ENCODE results near the gene TMIGD1. TPM values are rescaled to one million over a fixed set of nuclear protein-coding genes. Genes with fewer than 3 reads are reported as not detected.

TMIGD1 gene
- total RNA-seq, 1 donor, result not detected

DNA sequence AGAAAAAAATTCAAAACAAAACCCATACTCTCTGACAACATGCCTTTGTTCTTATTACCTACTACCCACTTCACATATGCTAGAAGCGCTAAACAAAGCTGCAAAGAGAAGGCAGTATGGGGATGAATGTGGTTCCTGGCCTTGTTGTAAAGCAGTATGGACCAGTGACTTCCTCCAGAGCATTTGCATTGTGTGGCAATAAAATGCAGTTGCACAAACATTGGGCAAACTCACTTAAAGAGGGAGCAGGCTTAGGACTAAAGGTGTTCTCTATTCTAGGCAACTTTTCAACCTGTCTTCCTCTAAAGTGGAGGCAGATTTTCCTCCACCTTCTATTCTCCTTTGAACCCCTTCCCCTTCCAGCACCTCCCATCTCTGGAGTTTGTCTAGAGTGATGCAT lies 17.1 kb downstream of the TMIGD1 start:
- DNase-seq (ENCODE audit: low read depth), result no peak
- H3K4me3 ChIP-seq (ENCODE audit: low read depth, low read length), result no peak overlapping the region
- TF ChIP-seq, protein P1, sequence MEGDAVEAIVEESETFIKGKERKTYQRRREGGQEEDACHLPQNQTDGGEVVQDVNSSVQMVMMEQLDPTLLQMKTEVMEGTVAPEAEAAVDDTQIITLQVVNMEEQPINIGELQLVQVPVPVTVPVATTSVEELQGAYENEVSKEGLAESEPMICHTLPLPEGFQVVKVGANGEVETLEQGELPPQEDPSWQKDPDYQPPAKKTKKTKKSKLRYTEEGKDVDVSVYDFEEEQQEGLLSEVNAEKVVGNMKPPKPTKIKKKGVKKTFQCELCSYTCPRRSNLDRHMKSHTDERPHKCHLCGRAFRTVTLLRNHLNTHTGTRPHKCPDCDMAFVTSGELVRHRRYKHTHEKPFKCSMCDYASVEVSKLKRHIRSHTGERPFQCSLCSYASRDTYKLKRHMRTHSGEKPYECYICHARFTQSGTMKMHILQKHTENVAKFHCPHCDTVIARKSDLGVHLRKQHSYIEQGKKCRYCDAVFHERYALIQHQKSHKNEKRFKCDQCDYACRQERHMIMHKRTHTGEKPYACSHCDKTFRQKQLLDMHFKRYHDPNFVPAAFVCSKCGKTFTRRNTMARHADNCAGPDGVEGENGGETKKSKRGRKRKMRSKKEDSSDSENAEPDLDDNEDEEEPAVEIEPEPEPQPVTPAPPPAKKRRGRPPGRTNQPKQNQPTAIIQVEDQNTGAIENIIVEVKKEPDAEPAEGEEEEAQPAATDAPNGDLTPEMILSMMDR (IDR thresholded peaks at IDR 0.05; ENCODE audit: insufficient read depth, low read length), result no peak

DNA sequence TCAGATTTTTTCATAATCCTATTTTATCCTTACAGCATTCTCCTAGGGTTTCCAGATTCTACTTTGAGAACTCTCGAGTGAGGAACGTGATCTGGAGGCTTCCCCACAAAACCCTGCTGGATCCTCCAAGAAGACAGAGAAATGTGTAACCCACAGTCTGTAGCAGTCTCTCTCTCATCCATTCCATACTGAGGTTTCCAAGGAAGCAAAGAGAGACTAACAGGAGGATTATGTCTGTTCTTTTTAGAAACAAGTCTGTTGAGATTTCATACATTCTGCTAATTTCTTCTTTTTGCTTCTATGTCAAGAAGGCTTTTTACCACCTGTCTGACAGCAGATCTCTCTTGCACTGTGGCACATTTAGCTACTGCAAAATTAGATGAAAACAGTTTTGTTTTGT lies 18.8 kb downstream of the TMIGD1 start:
- H3K4me3 ChIP-seq (ENCODE audit: low read depth, low read length), result no peak overlapping the region
- DNase-seq (ENCODE audit: low read depth), result no peak
- TF ChIP-seq, protein P1 (IDR thresholded peaks at IDR 0.05; ENCODE audit: insufficient read depth, low read length), result no peak

DNA sequence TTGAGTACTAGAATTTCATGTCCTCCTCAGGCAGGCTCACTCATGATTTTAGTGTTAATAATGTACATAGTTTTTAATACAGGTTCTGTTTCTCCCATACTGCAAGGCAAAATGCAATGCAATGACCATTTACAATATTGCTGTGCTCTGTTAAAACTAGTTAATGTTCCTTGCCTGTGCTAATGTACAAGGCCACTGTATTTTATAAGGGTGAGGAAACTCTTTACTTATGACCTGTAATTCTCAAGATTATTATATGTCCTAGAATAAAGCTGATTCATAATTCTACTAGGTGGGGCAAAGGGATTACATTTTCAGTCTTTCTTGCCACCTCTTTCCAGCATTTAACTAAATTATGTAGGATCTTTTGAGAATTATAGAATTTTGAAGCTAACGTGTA lies 19.4 kb downstream of the TMIGD1 start:
- TF ChIP-seq, protein P1 (IDR thresholded peaks at IDR 0.05; ENCODE audit: insufficient read depth, low read length), result no peak
- no peak overlapping the region for H3K4me3 ChIP-seq (ENCODE audit: low read depth, low read length)
- DNase-seq (ENCODE audit: low read depth), result no peak

DNA sequence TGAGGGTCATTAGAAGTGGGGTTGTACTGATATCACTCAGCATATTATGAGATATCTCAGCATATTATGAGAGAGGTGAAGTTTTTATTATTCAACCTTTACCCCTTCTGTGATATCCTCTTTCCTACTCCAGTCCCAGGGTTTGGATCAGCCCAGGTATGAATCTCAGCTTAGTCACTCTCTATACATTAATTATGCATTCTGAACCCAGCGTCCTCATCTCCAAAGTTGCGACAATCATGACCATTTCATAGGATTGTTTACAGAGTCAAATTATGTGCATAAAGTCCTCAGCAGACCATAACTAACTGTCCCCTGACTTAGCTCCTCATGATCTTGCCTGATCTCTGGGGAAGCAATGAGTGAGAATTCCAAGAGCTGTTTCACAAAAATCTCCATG lies 21.6 kb downstream of the TMIGD1 start:
- TF ChIP-seq, protein P1 (IDR thresholded peaks at IDR 0.05; ENCODE audit: insufficient read depth, low read length), result no peak
- no peak for DNase-seq (ENCODE audit: low read depth)
- H3K4me3 ChIP-seq (ENCODE audit: low read depth, low read length), result no peak overlapping the region

DNA sequence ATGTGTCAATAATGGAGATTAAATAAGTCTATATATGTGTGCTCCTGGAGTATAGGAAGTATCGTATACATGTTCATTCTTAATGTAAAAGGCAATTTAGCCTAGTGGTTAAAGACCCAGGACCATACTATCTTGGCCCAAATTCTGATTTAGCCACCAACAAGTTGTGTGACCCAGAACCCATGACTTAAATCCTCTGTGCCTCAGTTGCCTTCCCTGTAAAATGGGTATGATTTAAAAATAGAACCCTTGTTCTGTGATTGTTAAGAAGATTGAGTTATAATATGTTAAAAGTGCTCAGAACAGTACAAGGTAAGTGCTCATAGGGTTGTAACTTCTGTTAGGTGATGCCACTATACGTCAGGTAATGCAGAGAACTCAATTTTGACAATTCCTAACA lies 23.3 kb downstream of the TMIGD1 start:
- H3K4me3 ChIP-seq (ENCODE audit: low read depth, low read length), result no peak overlapping the region
- TF ChIP-seq, protein P1 (IDR thresholded peaks at IDR 0.05; ENCODE audit: insufficient read depth, low read length), result no peak
- no peak for DNase-seq (ENCODE audit: low read depth)

DNA sequence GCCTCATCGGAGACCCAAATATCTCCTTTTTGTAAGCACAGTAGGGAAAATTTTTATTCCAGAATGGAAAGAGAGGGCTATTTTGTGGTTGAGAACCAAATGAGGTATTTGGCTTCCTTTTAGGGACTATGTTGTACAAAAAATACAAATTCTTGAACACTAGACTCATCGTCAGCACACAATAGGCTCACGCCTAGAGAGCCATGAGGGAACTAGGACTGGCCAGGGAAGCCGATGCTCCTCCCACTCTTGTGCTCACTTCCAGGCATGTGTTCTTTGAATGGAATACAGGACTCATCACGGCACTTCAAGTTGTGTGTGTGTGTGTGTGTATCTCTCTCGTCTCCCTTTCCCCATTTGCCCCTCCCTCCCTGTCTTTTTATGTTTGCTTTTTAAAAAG lies 24.3 kb downstream of the TMIGD1 start:
- TF ChIP-seq, protein P1 (IDR thresholded peaks at IDR 0.05; ENCODE audit: insufficient read depth, low read length), result no peak
- H3K4me3 ChIP-seq (ENCODE audit: low read depth, low read length), result no peak overlapping the region
- peak; percentile 72 for DNase-seq (ENCODE audit: low read depth)

DNA sequence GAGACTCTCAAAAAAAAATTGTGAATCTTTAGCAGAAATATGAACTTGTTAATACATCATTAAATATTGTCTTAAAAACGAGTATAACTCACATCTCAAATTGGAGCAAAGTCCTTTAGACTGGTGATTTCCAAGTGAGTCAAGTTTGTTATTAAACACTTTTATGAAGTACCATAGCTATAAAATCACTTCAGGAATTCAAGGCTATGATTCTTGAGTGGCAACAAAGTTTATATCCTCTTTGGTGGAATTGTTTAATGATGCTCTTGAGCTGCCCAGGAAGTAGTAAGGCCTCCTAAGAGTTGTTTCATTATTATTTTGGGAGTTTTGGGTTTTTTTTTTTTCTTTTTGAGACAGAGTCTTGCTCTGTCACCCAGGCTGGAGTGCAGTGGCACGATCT lies 25.5 kb downstream of the TMIGD1 start:
- no peak for DNase-seq (ENCODE audit: low read depth)
- no peak overlapping the region for H3K4me3 ChIP-seq (ENCODE audit: low read depth, low read length)
- TF ChIP-seq, protein P1 (IDR thresholded peaks at IDR 0.05; ENCODE audit: insufficient read depth, low read length), result no peak

Measured in fibroblast of the aortic adventitia (primary cell).